ENCODE data around the gene NOD1.

- peak; percentile 39 for TF ChIP-seq CTCF (IDR thresholded peaks at IDR 0.05)
- no peak for TF ChIP-seq REST (IDR thresholded peaks at IDR 0.05; ENCODE audit: insufficient read depth in 1 of 2, low read depth in 2 of 2, low read length in 1 of 2)
- no peak for TF ChIP-seq POLR2AphosphoS5 (IDR thresholded peaks at IDR 0.05; ENCODE audit: low read depth, low read length)
- TF ChIP-seq TCF7L2 (IDR thresholded peaks at IDR 0.05; ENCODE audit: low read depth, low read length), result no peak
- no peak for TF ChIP-seq SIN3A (IDR thresholded peaks at IDR 0.05; ENCODE audit: borderline replicate concordance, insufficient read depth, low read depth, low read length)
These were observed 82.2 kb downstream of the NOD1 start for GRCh38 chr7:30396389-30396788.
